HG02571 (cell line): Measurements from ENCODE around the gene RHBDL3.

Experiments
- ATAC-seq: cut with Tn5 transposase; IDR thresholded peaks from one replicate; pipeline ENCODE4 v1.9.1; 2021; ENCODE audit warnings: mild to moderate bottlenecking, moderate library complexity; ENCODE audit not compliant: unreplicated experiment

The RHBDL3 gene

DNA sequence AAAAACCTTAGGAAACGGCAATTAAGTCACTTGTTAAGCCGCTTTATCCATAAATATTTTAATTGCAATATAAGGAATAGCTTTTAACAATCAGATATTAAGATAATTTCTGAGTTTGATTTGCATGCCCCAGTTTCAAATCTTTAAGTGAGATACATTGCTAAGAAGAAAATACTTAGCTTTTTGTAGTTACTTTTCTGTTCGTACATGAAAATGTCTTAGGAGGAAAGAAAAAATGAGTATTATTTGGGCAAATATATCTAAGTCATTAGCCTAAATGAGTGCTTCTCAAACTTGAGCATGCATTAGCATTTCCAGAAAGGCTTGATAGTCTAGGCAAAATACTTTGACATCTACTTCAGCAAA is 90.7 kb downstream of the RHBDL3 start:
- ATAC-seq, result no peak

DNA sequence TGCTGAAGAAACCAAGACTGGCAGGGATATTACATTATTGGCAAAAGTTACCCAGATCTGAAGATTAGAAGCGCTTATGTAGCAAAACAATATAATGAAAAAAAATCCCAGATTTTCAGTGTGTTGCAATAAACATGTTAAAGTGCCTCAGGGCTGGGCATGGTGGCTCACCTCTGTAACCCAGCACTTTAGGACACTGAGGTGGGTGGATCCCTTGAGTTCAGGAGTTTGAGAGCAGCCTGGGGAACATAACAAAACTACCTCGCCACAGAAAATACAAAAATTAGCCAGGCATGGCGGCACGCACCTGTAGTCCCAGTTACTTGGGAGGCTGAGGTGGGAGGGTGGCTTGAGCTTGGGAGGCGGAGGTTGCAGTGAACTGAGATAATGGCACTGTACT is 91.1 kb downstream of the RHBDL3 start:
- no peak for ATAC-seq

DNA sequence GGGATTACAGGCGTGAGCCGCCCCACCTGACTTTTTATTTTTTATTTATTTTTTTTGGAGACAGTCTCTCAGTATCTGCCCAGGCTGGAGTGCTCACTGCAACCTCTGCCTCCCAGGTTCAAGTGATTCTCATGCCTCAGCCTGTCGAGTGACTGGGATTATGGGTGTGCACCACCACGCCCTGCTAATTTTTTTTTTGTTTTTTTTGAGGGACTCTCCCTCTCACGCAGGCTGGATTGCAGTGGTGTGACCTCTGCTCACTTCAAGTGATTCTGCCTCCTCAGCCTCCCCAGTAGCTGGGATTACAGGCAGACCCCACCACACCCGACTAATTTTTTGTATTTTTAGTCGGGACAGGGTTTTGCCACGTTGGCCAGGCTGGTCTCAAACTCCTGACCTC is 92.0 kb downstream of the RHBDL3 start:
- no peak for ATAC-seq

DNA sequence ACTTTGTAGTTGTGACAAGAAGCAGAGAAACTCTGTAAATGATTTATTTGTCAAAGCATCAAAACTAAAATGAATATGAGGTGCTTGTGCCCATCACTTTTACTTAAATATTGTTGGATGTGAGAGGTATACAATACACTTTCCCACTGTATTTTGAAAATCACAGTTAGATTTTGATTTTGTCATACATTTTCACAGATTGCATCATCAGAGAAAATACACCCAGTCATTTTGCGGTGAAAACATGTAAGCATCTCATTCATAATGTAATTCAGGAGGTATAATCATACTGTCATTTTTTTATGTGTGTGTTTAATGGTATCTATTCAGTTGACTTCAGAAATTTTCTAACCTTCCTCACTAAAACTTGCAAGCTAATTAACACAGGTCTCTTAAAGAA is 95.6 kb downstream of the RHBDL3 start:
- ATAC-seq, result no peak

DNA sequence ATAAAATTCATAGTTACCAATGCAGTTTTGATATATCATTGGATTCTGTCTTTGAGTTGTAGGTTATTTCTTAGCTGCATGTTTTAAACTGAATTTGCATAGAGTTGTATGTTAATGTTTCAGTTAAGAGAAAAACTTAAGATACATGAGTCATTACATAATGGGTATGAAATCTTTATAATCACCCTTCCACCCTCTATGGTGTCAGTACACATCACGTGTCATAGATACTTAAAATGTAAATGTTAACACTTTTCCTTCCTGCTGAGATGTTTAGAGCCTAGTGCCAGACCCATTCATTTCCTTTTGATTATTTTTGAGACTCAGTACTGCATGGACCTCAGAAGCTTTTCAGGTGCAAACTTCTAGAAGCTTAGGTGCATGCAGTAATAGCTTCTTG is 104.8 kb downstream of the RHBDL3 start:
- ATAC-seq, result no peak
